IPS-15b (cell line): Measurements from ENCODE around the gene CLSTN2.

Source experiments
- H3K27me3 ChIP-seq: one replicate; pipeline ENCODE4 v1.6.1; 2013; ENCODE audit warnings: low read length; ENCODE audit not compliant: control insufficient read depth, insufficient read depth
- H3K36me3 ChIP-seq: one replicate; pipeline ENCODE4 v1.6.1; 2013; ENCODE audit warnings: low read length; ENCODE audit not compliant: control insufficient read depth, insufficient read depth
- H3K4me1 ChIP-seq: one replicate; pipeline ENCODE4 v1.6.1; 2013; ENCODE audit warnings: mild to moderate bottlenecking, low read length; ENCODE audit not compliant: control insufficient read depth, insufficient read depth
- H3K4me3 ChIP-seq: one replicate; pipeline ENCODE4 v1.5.1; 2013; ENCODE audit warnings: low read depth, low read length
- H3K9ac ChIP-seq: one replicate; pipeline ENCODE4 v1.6.1; 2013; ENCODE audit warnings: low read depth, mild to moderate bottlenecking, low read length
- H3K9me3 ChIP-seq: one replicate; pipeline ENCODE4 v1.6.1; 2013; ENCODE audit warnings: mild to moderate bottlenecking, low read length; ENCODE audit not compliant: control insufficient read depth, insufficient read depth

The CLSTN2 gene

DNA sequence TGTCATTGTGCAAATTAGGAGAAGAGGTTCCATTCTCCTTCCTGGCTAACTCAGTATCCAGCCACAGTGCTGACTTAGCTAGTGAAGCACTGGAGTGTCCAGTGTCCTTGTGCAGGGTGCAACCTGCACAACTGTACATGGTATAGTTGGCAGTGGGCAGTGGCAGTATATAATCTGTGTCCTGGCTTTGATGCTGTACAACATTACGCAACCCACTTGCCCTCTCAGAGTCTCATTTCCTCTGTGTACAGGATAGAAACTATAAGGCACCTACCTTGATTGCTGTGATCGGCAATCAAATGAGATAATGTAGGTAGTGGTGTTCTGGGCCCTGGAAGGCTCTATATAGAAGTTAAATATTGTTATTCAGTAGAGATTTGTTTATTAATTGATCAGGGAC lies 333.6 kb downstream of the CLSTN2 start:
- Histone ChIP-seq H3K4me1 (no peaks in the 10 kb centered on the region), H3K9me3 (no peaks in the 10 kb centered on the region), H3K9ac (no peak overlapping the region), H3K27me3 (no peaks in the 10 kb centered on the region), H3K36me3 (no peaks in the 10 kb centered on the region), H3K4me3 (no peak overlapping the region)

DNA sequence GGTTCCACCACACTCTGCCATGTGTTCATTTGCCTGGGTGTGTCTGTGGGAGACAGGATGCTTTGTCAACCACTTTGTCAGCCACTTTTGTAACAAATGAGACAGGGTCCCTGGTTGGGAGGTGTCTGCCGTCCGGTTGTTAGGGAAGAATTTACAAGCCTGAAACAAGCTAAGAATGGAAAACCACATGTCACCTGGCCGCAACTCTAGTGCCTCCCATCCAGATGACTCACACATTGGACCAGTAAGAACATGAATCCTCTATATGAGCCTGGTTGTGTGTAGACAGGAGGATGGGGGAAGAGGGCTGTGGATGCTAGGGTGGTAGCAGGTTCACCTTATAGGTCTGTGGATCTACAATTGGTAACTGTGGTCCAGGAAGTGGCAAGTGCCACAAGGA lies 335.3 kb downstream of the CLSTN2 start:
- H3K9ac ChIP-seq, result no peak overlapping the region
- H3K36me3 ChIP-seq, result no peaks in the 10 kb centered on the region
- no peaks in the 10 kb centered on the region for H3K4me1 ChIP-seq
- H3K4me3 ChIP-seq, result no peak overlapping the region
- no peaks in the 10 kb centered on the region for H3K27me3 ChIP-seq
- H3K9me3 ChIP-seq, result no peaks in the 10 kb centered on the region

DNA sequence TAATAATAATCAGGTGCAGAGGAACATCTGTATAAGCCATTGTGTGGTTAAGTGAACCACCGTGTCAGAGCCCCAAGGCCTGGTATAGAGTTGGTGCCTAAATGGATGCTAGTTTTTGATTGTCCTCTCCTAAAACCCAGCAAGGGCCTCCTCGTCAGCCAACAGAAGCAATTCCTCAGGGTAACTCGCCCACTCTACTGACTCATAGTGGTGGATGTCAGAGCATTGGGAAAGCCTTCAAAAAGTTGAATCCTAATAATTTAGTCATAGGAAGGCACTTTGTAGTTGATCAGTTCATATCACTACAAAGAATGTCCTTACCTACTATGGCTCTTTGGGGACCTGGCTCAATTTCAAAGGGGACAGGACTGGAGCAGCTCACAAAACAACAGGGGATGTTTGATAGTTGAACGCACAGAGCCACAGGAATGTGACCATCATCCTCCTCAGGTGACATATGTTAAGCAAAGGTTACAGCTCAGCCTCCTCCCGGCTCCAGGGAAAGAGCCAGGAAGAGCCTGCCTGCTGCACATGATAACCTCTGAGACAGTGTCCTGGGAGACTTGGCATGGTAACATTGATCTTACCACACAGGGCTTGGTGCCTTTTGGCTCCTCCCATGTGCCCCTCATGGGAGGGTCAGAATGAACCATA lies 338.7 kb downstream of the CLSTN2 start:
- Histone ChIP-seq H3K9ac (no peak overlapping the region), H3K36me3 (no peaks in the 10 kb centered on the region), H3K4me3 (no peak overlapping the region), H3K4me1 (no peaks in the 10 kb centered on the region), H3K9me3 (no peaks in the 10 kb centered on the region), H3K27me3 (no peaks in the 10 kb centered on the region)

DNA sequence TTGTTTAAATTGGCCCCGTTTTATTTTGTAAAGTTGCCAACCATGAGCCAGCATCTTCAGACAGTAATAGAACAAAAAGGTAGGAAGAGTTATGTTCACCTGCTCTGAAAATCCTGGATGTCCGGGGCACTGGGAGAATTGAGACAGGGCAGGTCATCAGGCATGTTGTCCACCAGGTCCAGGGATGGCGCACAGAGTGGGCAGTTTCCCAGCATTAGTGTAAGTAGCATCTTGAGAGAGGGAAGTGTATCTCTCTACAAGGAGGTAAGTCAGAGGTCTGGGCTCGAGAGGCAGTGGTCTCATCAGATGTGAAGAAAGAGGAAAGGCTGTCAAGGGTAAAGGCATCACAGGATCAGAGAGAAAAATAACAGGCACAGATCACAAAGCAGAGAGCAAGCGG lies 339.4 kb downstream of the CLSTN2 start:
- no peaks in the 10 kb centered on the region for H3K4me1 ChIP-seq
- no peaks in the 10 kb centered on the region for H3K36me3 ChIP-seq
- no peaks in the 10 kb centered on the region for H3K9me3 ChIP-seq
- H3K9ac ChIP-seq, result no peak overlapping the region
- H3K27me3 ChIP-seq, result no peaks in the 10 kb centered on the region
- no peak overlapping the region for H3K4me3 ChIP-seq

GRCh38 chr3:140276703-140277102 lies 341.7 kb downstream of the CLSTN2 start:
- Histone ChIP-seq H3K36me3 (no peaks in the 10 kb centered on the region), H3K4me3 (no peak overlapping the region), H3K4me1 (no peaks in the 10 kb centered on the region), H3K9me3 (no peaks in the 10 kb centered on the region), H3K9ac (no peak overlapping the region), H3K27me3 (no peaks in the 10 kb centered on the region)

DNA sequence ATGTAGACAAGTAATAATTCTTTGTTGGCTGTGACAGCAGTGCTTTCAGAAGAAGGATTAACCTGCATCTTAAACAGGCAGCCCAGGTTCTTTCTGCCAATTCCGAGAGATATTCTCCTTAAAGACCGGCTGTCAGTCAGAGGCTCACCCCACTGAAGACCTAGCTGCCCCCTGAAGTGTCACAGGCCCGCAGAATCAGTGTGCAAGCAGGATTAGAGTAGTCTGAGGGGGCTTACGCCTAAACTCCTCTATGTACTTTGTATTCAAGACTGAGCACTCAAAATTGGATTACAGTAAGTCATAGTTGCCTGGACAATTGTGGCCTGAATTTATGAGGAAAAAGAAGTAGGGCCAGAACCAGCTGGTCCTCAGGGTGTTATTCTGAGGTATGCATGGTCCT lies 342.9 kb downstream of the CLSTN2 start:
- no peak overlapping the region for H3K4me3 ChIP-seq
- H3K4me1 ChIP-seq, result no peaks in the 10 kb centered on the region
- H3K36me3 ChIP-seq, result no peaks in the 10 kb centered on the region
- no peaks in the 10 kb centered on the region for H3K27me3 ChIP-seq
- no peak overlapping the region for H3K9ac ChIP-seq
- no peaks in the 10 kb centered on the region for H3K9me3 ChIP-seq

DNA sequence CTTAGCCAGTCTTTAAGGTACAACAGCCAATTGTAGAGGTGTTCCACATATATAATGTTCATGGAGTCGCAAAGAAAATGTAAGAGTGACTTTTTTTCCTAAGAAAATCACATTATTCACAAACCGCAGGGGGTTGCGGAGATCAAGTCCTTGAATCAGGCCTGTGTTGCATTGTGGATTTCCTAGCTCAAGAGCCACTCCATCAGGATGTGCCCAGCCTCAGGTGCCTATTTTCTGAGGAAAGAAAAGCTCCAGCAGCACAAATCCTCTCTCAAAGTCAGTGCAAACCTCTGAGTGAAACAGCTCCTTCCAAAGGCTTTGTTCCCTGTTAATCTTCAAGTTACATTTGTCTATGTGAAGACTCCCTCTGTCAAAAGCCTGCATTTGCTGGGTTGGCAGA lies 349.4 kb downstream of the CLSTN2 start:
- H3K4me1 ChIP-seq, result peaks cover 3% of the 10 kb centered on the region
- H3K36me3 ChIP-seq, result no peaks in the 10 kb centered on the region
- no peak overlapping the region for H3K9ac ChIP-seq
- no peak overlapping the region for H3K4me3 ChIP-seq
- no peaks in the 10 kb centered on the region for H3K27me3 ChIP-seq
- H3K9me3 ChIP-seq, result no peaks in the 10 kb centered on the region

DNA sequence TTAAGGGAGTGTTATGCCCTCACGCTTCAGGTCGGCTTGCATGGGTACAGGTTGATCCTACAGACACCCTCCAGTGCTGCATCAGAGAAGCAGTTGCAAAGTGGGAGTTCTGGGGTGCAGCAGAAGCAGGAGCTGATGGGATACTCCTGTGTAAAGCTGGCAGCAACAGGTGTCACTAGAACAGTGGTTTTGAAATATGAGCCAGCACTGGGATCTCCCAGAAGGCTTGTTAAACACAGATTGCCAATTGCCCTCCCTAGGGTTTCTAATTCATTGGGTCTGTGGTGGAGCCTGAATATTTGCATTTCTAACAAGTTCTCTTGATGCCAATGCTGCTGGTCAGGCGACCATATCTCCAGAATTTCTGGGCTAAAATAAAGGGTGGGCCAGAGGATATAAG lies 350.4 kb downstream of the CLSTN2 start:
- no peaks in the 10 kb centered on the region for H3K9me3 ChIP-seq
- H3K4me1 ChIP-seq, result peaks cover 3% of the 10 kb centered on the region
- H3K27me3 ChIP-seq, result no peaks in the 10 kb centered on the region
- no peaks in the 10 kb centered on the region for H3K36me3 ChIP-seq
- H3K9ac ChIP-seq, result no peak overlapping the region
- H3K4me3 ChIP-seq, result no peak overlapping the region

GRCh38 chr3:140288595-140288994 lies 353.6 kb downstream of the CLSTN2 start:
- H3K4me3 ChIP-seq, result no peak overlapping the region
- H3K27me3 ChIP-seq, result no peaks in the 10 kb centered on the region
- H3K4me1 ChIP-seq, result peaks cover 3% of the 10 kb centered on the region
- no peaks in the 10 kb centered on the region for H3K36me3 ChIP-seq
- no peaks in the 10 kb centered on the region for H3K9me3 ChIP-seq
- H3K9ac ChIP-seq, result no peak overlapping the region

GRCh38 chr3:140290105-140290504 lies 355.1 kb downstream of the CLSTN2 start:
- Histone ChIP-seq H3K4me3 (no peak overlapping the region), H3K4me1 (no peaks in the 10 kb centered on the region), H3K27me3 (no peaks in the 10 kb centered on the region), H3K36me3 (no peaks in the 10 kb centered on the region), H3K9ac (no peak overlapping the region), H3K9me3 (no peaks in the 10 kb centered on the region)

DNA sequence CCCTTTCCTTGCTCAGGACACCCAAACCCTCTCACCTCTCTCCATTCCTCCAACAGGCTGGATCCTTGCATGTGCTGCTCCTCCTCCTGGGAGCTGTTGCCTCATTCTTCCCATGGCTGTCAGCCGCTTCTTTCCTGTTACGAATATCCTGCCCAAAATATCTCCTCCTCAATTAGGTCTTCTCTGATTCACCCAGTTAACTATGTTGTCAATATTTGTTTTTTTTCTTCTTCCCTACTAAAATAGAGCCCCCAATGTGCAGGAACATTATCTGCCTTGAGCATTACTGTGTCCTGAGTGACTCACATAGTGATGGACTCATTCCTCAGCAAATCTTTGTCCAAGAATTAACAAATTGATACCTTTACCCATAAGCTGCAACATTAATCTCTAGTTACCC lies 357.2 kb downstream of the CLSTN2 start:
- H3K36me3 ChIP-seq, result no peaks in the 10 kb centered on the region
- H3K9me3 ChIP-seq, result no peaks in the 10 kb centered on the region
- no peak overlapping the region for H3K9ac ChIP-seq
- no peaks in the 10 kb centered on the region for H3K4me1 ChIP-seq
- H3K4me3 ChIP-seq, result no peak overlapping the region
- H3K27me3 ChIP-seq, result no peaks in the 10 kb centered on the region

GRCh38 chr3:140292684-140293083 lies 357.7 kb downstream of the CLSTN2 start:
- H3K36me3 ChIP-seq, result no peaks in the 10 kb centered on the region
- H3K9ac ChIP-seq, result no peak overlapping the region
- H3K4me3 ChIP-seq, result no peak overlapping the region
- H3K9me3 ChIP-seq, result no peaks in the 10 kb centered on the region
- no peaks in the 10 kb centered on the region for H3K4me1 ChIP-seq
- H3K27me3 ChIP-seq, result no peaks in the 10 kb centered on the region
